Erythroblast (primary cell): ENCODE measurements around the gene MYO15B.
"Not testable (repeated sequence)": the region's sequence is repeated elsewhere in the genome, so short reads cannot be mapped to it uniquely, and the experiment has no call there.

ENCODE experiments used
- DNase-seq, 2 experiments: peaks; one replicate each; lab custom pipeline; 2025; lab: John Stamatoyannopoulos, UW
- GATA1 ChIP-seq: IDR thresholded peaks from 2 replicates; pipeline ENCODE4 v1.6.1; 2011; ENCODE audit warnings: low read depth, mild to moderate bottlenecking, control low read depth, low read length, moderate library complexity
- POLR2A ChIP-seq: IDR thresholded peaks from 2 replicates; pipeline ENCODE4 v1.6.1; 2011; ENCODE audit warnings: mild to moderate bottlenecking, low read length

MYO15B gene

DNA sequence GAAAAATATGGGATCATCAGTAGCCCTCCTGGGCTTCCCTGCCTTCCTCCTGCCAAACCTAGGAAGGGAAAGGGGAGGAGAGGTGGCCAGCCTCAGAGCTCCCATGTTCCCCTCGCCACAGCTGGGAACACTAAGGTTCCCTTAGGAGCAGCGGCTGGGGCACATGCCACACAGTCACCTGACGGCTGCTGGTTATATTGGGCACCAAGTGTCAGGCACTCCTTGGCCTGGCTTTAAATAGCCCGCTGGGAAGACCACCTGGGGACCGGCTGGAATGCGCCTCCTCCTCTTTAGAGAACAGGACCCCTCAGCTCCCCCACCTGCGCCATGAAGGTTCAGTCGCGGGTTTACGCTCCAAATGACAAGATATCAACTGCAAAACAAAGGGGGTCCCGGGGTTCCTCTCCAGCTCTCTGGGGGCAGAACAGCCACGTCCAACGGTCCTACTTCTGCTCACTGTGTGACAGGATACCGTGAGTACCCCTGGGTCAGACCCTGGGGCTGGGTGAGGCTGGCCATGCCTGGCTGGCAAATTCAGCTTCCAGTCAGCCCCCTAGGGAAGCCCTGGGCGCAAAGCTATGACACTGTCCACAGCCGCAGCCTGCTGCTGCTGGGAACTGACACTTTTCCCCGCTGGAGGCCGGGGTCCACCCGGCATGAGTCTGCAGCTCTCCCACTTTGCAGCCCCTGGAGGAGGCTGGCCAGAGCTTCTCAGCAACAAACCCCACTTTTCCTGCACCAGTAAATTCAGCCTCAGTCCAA lies 49.0 kb downstream of the MYO15B start:
- DNase-seq = no peak
- no peak for TF ChIP-seq GATA1
- no peak for TF ChIP-seq POLR2A

DNA sequence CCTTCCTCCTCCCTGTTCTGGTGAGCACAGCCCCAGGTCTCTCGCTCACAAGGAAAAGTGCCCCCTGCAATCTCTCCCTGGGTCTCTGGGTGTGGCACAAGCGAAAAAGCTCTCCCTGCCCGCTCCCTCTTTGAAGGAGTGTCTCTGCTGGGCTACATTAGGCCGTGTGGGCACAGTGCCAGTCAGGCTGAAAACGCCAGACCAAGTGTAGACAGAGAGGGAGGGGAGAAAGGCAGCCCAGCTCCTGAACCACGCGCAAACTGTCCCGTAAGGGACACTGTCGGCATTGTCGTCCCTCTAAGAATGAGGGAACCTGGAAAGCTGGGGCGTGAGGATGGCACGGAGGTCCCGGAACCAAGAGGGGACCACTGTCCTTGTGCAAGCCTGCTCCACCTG lies 49.5 kb downstream of the MYO15B start:
- no peak for TF ChIP-seq GATA1
- TF ChIP-seq POLR2A = peak; percentile 50
- peak; percentile 48 to 57 for DNase-seq

DNA sequence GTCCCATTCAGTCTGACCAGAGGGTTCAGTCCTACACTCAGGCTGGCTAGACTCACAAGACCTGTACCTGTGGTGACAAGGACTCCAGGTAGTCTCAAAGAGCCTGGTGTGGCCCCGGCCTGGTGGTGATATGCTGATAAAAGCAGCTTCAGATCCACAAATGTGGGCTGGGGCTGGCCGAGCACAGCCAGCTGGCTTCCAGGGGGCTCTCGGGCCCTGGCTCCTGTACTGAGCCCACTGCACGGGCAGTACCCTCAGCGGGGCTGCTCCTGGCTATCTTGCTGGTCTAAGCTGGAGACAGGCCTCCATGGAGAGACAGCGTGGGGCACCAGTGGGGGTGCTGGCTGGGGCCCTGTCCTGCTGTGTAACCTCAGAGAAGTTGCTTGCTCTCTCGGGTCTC lies 50.0 kb downstream of the MYO15B start:
- TF ChIP-seq GATA1 (no peak), POLR2A (peak; percentile 3)
- no peak for DNase-seq

DNA sequence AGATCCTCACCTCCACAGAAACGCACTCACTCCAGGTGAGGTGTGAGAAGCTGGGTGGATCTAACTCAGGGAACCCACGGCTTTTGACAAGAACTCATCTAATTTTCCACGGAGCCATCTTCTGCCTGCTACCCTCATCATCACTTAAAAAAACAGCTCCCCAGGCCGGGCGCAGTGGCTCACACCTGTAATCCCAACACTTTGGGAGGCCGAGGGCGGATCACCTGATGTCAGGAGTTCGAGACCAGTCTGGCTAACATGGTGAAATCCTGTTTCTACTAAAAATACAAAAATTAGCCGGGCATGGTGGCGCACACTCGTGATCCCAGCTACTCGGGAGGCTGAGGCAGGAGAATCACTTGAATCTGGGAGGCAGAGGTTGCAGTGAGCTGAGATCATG lies 50.4 kb downstream of the MYO15B start:
- not testable (repeated sequence) for DNase-seq

DNA sequence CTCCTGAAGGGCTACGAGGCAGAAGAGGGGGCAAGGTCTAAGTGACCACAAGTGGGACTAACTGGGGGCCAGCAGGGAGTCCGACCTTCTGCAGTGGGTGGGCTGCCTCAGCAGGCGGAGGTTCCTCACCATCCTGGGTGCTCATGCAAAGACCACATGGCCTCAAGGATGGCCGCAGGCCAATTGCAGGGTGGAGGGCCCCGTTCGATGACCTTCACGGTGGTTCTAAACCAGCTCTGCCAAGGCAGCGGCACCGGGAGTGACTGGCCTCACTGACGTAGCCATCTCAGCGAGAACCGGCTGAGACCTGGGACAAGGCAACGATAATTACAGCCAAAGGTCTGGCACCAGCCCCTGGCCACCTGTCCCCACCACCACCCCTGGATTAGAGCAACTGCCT lies 51.3 kb downstream of the MYO15B start:
- DNase-seq = no peak
- TF ChIP-seq POLR2A = peak; percentile 48
- TF ChIP-seq GATA1 = no peak

GRCh38 chr17:75639327-75639726 lies 51.7 kb downstream of the MYO15B start:
- TF ChIP-seq GATA1 = no peak
- TF ChIP-seq POLR2A = no peak
- no peak for DNase-seq

DNA sequence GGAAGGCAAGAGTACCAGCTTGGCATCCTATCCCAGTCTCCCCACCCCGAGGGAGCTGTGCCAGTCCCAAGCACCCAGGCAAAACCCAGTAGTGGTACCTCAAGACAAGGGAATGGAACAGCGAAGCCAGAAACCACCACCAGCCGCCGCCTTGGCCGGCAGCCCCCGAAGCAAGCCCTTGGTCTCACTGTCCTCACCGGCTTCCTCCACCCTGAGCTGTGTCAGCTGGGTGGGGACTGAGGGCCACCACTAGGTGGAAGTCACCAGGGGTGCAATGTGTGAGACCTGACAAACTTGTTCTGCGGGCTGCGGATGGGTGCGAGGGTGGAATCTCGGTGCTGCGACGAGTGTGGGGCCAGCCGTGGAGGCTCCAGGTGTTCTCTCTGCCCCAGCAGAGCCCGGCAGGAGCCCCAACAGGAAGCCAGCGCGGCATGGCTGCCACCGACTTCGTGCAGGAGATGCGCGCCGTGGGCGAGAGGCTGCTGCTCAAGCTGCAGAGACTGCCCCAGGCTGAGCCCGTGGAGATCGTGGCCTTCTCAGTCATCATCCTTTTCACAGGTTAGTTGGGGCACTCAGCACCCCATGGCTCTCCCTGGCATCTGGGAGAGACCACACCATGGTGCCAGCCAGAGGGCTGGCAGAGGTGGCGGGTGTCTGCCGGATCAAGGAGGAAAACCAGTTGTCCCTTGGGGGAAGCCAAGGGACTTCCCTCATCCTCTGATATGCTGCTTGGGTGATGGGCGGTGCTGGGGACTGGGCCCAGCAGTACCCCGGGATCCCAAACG lies 52.4 kb downstream of the MYO15B start:
- TF ChIP-seq POLR2A (peak; percentile 51), GATA1 (no peak)
- DNase-seq = no peak

DNA sequence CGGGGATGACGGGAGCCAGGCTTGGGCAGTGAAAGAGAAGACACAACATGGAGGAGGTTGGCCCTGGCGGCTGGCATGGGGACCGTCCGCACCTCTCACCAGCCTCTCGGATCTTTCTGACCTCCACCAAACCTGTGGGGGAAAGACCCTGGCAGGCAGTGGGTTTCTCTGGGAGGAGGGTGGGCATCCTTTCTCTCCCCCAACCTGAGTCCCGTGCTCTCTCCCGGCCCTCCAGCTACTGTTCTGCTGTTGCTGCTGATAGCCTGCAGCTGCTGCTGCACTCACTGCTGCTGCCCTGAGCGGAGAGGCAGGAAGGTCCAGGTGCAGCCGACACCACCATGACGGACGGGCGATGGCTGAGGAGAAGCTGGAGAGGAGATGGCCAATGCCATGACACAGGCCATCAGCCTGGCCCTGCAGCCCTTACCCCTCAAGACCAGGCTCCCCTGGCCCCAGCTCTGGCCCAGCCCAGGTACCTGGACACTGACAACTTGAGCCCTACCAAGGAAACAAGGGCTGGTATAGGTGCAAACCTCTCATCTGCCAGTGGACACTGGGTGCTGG lies 53.0 kb downstream of the MYO15B start:
- DNase-seq = no peak
- TF ChIP-seq POLR2A = no peak
- TF ChIP-seq GATA1 = no peak

DNA sequence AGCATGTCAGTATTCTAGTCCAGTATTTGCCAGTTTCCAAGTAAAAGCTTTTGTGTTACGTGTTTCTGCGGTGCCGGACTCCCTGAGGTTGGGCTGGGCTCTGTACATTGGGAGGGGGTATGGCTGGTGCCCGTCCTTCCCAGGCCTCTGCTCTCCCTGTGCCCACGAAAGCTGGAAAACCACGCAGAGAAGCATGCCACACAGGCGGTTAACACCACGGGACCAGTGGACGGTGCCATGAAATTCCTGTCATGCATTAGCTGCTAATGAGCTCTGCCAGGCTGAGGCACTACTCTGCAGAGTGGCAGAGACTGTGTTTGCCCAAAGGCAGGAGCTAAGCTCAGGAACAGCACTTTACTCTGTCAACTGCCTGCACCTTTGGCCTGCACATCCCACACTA lies 53.7 kb downstream of the MYO15B start:
- TF ChIP-seq GATA1 (no peak), POLR2A (peak; percentile 53)
- DNase-seq = no peak

GRCh38 chr17:75642182-75642783 lies 54.7 kb downstream of the MYO15B start:
- TF ChIP-seq POLR2A = no peak
- TF ChIP-seq GATA1 = no peak
- DNase-seq = peak; percentile 54 to 74

DNA sequence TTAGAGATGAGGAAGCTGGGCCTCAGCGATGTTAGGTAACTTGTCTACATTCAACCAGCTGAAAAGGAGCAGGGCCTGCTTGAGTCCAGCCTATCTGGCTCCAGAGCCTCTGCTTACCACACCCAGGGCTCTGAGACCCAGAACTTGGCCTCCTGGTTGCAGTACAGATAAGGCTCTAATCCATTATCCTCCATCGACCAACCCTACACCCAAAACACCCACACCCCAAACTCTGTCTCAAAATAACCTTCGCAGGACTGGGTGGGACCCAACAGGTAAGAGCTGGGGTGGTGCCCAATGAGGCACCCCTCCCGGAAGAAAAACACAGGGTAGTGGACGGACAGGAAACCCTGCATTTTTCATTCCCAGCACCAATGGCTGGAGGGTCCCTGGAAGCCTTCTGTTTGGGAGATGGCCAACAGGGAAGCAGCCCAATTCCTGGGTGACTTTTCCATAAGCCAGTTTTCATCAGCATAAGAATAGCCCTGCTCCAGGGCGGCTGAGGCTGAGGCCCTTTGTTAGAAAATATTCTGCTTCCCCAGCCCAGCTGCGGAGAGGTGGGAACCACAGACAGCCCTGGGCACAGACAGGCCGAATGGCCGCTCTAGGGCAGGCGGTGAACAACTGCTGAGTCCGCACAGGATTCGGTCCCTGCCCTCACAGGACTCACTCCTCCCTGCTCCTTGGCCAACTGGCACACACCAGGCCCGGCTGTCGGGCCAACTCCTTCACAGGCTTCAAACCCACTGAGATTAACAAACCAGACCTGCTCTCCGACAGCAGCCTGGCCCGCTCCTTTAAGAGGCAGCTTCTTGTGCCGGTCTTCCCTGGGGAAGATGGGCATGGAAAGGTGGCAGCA lies 55.4 kb downstream of the MYO15B start:
- DNase-seq = peak; percentile 87 to 94
- no peak for TF ChIP-seq GATA1
- TF ChIP-seq POLR2A = peak; percentile 66

GRCh38 chr17:75643643-75644017 lies 56.0 kb downstream of the MYO15B start:
- TF ChIP-seq POLR2A (no peak), GATA1 (no peak)
- DNase-seq = no peak

- DNase-seq = no peak
- peak; percentile 38 for TF ChIP-seq POLR2A
- TF ChIP-seq GATA1 = no peak
These were observed 57.9 kb downstream of the MYO15B start for GRCh38 chr17:75645501-75645888.
